H1 (cell line): Measurements from ENCODE around the gene SCYL1. TPM values are rescaled to one million over a fixed set of nuclear protein-coding genes. Genes with fewer than 3 reads are reported as not detected.

ENCODE experiments used
- BRCA1 ChIP-seq: IDR thresholded peaks from 2 replicates; pipeline ENCODE4 v1.6.1; 2012; ENCODE audit warnings: low read depth, low read length, improper control_type of control experiment
- EZH2 ChIP-seq: fragments of 200-600 bp; sonication (generic); IDR thresholded peaks from 2 replicates; pipeline ENCODE4 v1.7.1; 2012; ENCODE audit warnings: low read depth, mild to moderate bottlenecking, moderate library complexity, low read length, inconsistent platforms; ENCODE audit not compliant: severe bottlenecking
- NANOG ChIP-seq: IDR thresholded peaks from 2 replicates; pipeline ENCODE4 v1.6.1; 2011; ENCODE audit warnings: low read length, low read depth, mild to moderate bottlenecking, inconsistent platforms; ENCODE audit not compliant: insufficient read depth, poor library complexity, severe bottlenecking
- NRF1 ChIP-seq: IDR thresholded peaks from 2 replicates; pipeline ENCODE4 v1.6.1; 2011; ENCODE audit warnings: mild to moderate bottlenecking, low read depth, low read length, improper control_type of control experiment
- POU5F1 ChIP-seq: IDR thresholded peaks from 2 replicates; pipeline ENCODE4 v1.6.1; 2011; ENCODE audit warnings: low read depth, mild to moderate bottlenecking, low read length, moderate library complexity
- RAD21 ChIP-seq, 2 experiments: IDR thresholded peaks in 1 of 2; conservative IDR thresholded peaks in 1 of 2; 2 replicates each; pipeline ENCODE4 v1.6.1; 2011; ENCODE audit warnings: low read depth in 2 of 2, low read length in 2 of 2, improper control_type of control experiment in 1 of 2, inconsistent platforms in 1 of 2, mild to moderate bottlenecking in 1 of 2, moderate library complexity in 1 of 2
- RXRA ChIP-seq: IDR thresholded peaks from 2 replicates; pipeline ENCODE4 v1.6.1; 2011; ENCODE audit warnings: low read depth, mild to moderate bottlenecking, low read length, moderate library complexity; ENCODE audit not compliant: insufficient read depth
- SAP30 ChIP-seq: fragments of 300-600 bp; sonication (generic); IDR thresholded peaks from 2 replicates; pipeline ENCODE4 v1.7.1; 2012; ENCODE audit warnings: low read length, moderate library complexity, mild to moderate bottlenecking, inconsistent platforms; ENCODE audit not compliant: insufficient read depth, insufficient replicate concordance
- SP4 ChIP-seq: IDR thresholded peaks from 2 replicates; pipeline ENCODE4 v1.6.1; 2012; ENCODE audit warnings: low read length, inconsistent platforms
- TBP ChIP-seq: IDR thresholded peaks from 2 replicates; pipeline ENCODE4 v1.6.1; 2011; ENCODE audit warnings: low read depth, low read length, improper control_type of control experiment
- polyA plus RNA-seq, 7 experiments: library from polyadenylated mRNA; depleted of rRNA in 3 of 7; stranded (reverse) in 5 of 7; unstranded in 2 of 7; fragments of >200 nt in 5 of 7; fragments of 200-250 nt in 2 of 7; gene quantifications; 1 replicate in 5 of 7; 2 replicates in 1 of 7; 4 replicates in 1 of 7; pipeline versions ENCODE4 v1.2.1 to v1.2.3, GENCODE V29; 2011 to 2013; ENCODE audit warnings: missing spikeins in 2 of 7, mixed read lengths in 2 of 7
- total RNA-seq: library from RNA; stranded (reverse); fragmentation: NEBNext Ultra II Directional; extraction: Animal tissue kit (Norgen Biotek cat#: 25700); gene quantifications from 2 replicates; pipeline ENCODE4 v1.2.1, GENCODE V29; 2021
- TF ChIP-seq, protein P1 (sequence below): IDR thresholded peaks from 2 replicates; pipeline ENCODE4 v1.6.1; 2012; ENCODE audit warnings: inconsistent platforms

The SCYL1 gene
- total and polyA plus RNA-seq, 2 of the 8 experiments (the other 6 are each of a cell fraction or from before 2014, with no cell fraction given) = 59.8 to 77.7 TPM

- TF ChIP-seq, protein P1, sequence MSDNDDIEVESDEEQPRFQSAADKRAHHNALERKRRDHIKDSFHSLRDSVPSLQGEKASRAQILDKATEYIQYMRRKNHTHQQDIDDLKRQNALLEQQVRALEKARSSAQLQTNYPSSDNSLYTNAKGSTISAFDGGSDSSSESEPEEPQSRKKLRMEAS = no peak
- TF ChIP-seq RAD21 (IDR thresholded peaks at IDR 0.05 in 1 of 2, conservative IDR thresholded peaks at IDR 0.05 in 1 of 2; ENCODE audit: low read depth in 2 of 2, low read length in 2 of 2) (no peak), RXRA (no peak), NANOG (no peak), SP4 (no peak), BRCA1 (no peak), TBP (no peak), EZH2 (no peak), SAP30 (no peak), POU5F1 (no peak), NRF1 (no peak)
Observed at GRCh38 chr11:65573391-65574079, 48.7 kb downstream of the SCYL1 start (continued).
